NB4 (cell line): ENCODE results near the gene PAK6.

ENCODE experiments used
- MAX ChIP-seq: IDR thresholded peaks from 2 replicates; pipeline ENCODE4 v1.6.1; 2011; ENCODE audit warnings: low read depth, low read length
- POLR2A ChIP-seq: IDR thresholded peaks from 2 replicates; pipeline ENCODE4 v1.6.1; 2011; ENCODE audit warnings: mild to moderate bottlenecking; ENCODE audit not compliant: insufficient read length; ENCODE audit errors: extremely low read depth
- TF ChIP-seq, protein P1 (sequence below): IDR thresholded peaks from one replicate; pipeline ENCODE4 v1.5.1; 2012; ENCODE audit warnings: low read depth, low read length

GRCh38 chr15:40190591-40190990 is 48.3 kb upstream of the PAK6 start:
- TF ChIP-seq MAX (no peak), POLR2A (no peak)
- TF ChIP-seq, protein P1, sequence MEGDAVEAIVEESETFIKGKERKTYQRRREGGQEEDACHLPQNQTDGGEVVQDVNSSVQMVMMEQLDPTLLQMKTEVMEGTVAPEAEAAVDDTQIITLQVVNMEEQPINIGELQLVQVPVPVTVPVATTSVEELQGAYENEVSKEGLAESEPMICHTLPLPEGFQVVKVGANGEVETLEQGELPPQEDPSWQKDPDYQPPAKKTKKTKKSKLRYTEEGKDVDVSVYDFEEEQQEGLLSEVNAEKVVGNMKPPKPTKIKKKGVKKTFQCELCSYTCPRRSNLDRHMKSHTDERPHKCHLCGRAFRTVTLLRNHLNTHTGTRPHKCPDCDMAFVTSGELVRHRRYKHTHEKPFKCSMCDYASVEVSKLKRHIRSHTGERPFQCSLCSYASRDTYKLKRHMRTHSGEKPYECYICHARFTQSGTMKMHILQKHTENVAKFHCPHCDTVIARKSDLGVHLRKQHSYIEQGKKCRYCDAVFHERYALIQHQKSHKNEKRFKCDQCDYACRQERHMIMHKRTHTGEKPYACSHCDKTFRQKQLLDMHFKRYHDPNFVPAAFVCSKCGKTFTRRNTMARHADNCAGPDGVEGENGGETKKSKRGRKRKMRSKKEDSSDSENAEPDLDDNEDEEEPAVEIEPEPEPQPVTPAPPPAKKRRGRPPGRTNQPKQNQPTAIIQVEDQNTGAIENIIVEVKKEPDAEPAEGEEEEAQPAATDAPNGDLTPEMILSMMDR: no peak
